HG03025 (cell line): Measurements from ENCODE around the gene DMGDH.

Experiments used
- ATAC-seq: cut with Tn5 transposase; IDR thresholded peaks from one replicate; pipeline ENCODE4 v1.9.1; 2021; ENCODE audit warnings: mild to moderate bottlenecking, moderate library complexity; ENCODE audit not compliant: unreplicated experiment, low FRiP score

Gene DMGDH

GRCh38 chr5:79069488-79070349, at the start of gene DMGDH, which contains the start of gene BHMT2:
DMGDH (minus strand) TSS chr5:79069674; CDS start chr5:79069620, 54 bp downstream.
BHMT2 (plus strand) TSS chr5:79069767; CDS start chr5:79069783, 16 bp downstream.
- no peak for ATAC-seq

- no peak for ATAC-seq
Measured at GRCh38 chr5:79112703-79113058, 43.2 kb upstream of the DMGDH start.

- no peak for ATAC-seq
Measured at GRCh38 chr5:79111960-79112702, 42.7 kb upstream of the DMGDH start.

GRCh38 chr5:79111387-79111959, 42.0 kb upstream of the DMGDH start, which contains the start of gene BHMT:
BHMT (plus strand) TSS chr5:79111809; CDS start chr5:79111886, 77 bp downstream.
- no peak for ATAC-seq

- ATAC-seq = no peak
Measured at GRCh38 chr5:79109527-79110492, 40.3 kb upstream of the DMGDH start.

GRCh38 chr5:79108792-79109191, 39.3 kb upstream of the DMGDH start:
- no peak for ATAC-seq

- no peak for ATAC-seq
Measured at GRCh38 chr5:79108086-79108485, 38.6 kb upstream of the DMGDH start.

- no peak for ATAC-seq
Measured at GRCh38 chr5:79107020-79107796, 37.7 kb upstream of the DMGDH start.

- ATAC-seq = no peak
Measured at GRCh38 chr5:79105868-79106267, 36.4 kb upstream of the DMGDH start.

- no peak for ATAC-seq
Measured at GRCh38 chr5:79093762-79094161, 24.3 kb upstream of the DMGDH start.

GRCh38 chr5:79091064-79091463, 21.6 kb upstream of the DMGDH start:
- no peak for ATAC-seq

GRCh38 chr5:79088507-79088906, 19.0 kb upstream of the DMGDH start:
- ATAC-seq = no peak

- ATAC-seq = no peak
Measured at GRCh38 chr5:79086116-79086515, 16.6 kb upstream of the DMGDH start.

GRCh38 chr5:79081779-79082178, 12.3 kb upstream of the DMGDH start:
- ATAC-seq = no peak

GRCh38 chr5:79080804-79081203, 11.3 kb upstream of the DMGDH start:
- no peak for ATAC-seq

- ATAC-seq = no peak
Measured at GRCh38 chr5:79077680-79078365, 8.3 kb upstream of the DMGDH start.

- ATAC-seq = no peak
Measured at GRCh38 chr5:79076819-79077218, 7.3 kb upstream of the DMGDH start.

- no peak for ATAC-seq
Measured at GRCh38 chr5:79075646-79076426, 6.4 kb upstream of the DMGDH start.
